Trophoblast cell (in vitro differentiated cells and primary cell): ENCODE measurements around the gene TINAGL1.
"Not testable (repeated sequence)": the region's sequence is repeated elsewhere in the genome, so short reads cannot be mapped to it uniquely, and the experiment has no call there.

Experiments used
- DNase-seq, 2 donors: peaks; one replicate each; pipeline ENCODE4 v3.0.0-alpha.2; 2016
- H2AFZ ChIP-seq: 2 replicates; pipeline ENCODE4 v1.6.1; 2013; ENCODE audit warnings: low read length, moderate library complexity, mild to moderate bottlenecking; ENCODE audit not compliant: insufficient read depth, poor library complexity
- H2AK5ac ChIP-seq: 2 replicates; pipeline ENCODE4 v1.6.1; 2013; ENCODE audit warnings: mild to moderate bottlenecking, low read length
- H2BK120ac ChIP-seq: 2 replicates; pipeline ENCODE4 v1.6.1; 2013; ENCODE audit warnings: low read length, mild to moderate bottlenecking, moderate library complexity; ENCODE audit not compliant: insufficient read depth, poor library complexity
- H2BK12ac ChIP-seq: 2 replicates; pipeline ENCODE4 v1.6.1; 2013; ENCODE audit warnings: mild to moderate bottlenecking, low read length, moderate library complexity
- H2BK5ac ChIP-seq: 2 replicates; pipeline ENCODE4 v1.6.1; 2013; ENCODE audit warnings: low read length, low read depth, moderate library complexity, mild to moderate bottlenecking; ENCODE audit not compliant: poor library complexity
- H3K14ac ChIP-seq: 2 replicates; pipeline ENCODE4 v1.6.1; 2013; ENCODE audit warnings: mild to moderate bottlenecking, low read length
- H3K18ac ChIP-seq: 2 replicates; pipeline ENCODE4 v1.6.1; 2013; ENCODE audit warnings: mild to moderate bottlenecking, low read length
- H3K23ac ChIP-seq: 2 replicates; pipeline ENCODE4 v1.6.1; 2013; ENCODE audit warnings: low read length
- H3K27ac ChIP-seq: 2 replicates; pipeline ENCODE4 v1.5.1; 2013; ENCODE audit warnings: low read depth, mild to moderate bottlenecking, inconsistent platforms, low read length, moderate library complexity
- H3K27me3 ChIP-seq: 2 replicates; pipeline ENCODE4 v1.6.1; 2013; ENCODE audit warnings: inconsistent platforms, mild to moderate bottlenecking, low read length, moderate library complexity; ENCODE audit not compliant: insufficient read depth
- H3K36me3 ChIP-seq, 2 experiments: 1 replicate in 1 of 2; 2 replicates in 1 of 2; pipeline ENCODE4 v1.6.1; 2013; ENCODE audit warnings: low read length in 2 of 2, mild to moderate bottlenecking in 2 of 2, moderate library complexity in 1 of 2; ENCODE audit not compliant: insufficient read depth in 2 of 2, control insufficient read depth in 1 of 2
- H3K4ac ChIP-seq: 2 replicates; pipeline ENCODE4 v1.6.1; 2013; ENCODE audit warnings: low read depth, mild to moderate bottlenecking, low read length, moderate library complexity
- H3K4me1 ChIP-seq, 2 experiments: 1 replicate in 1 of 2; 2 replicates in 1 of 2; pipeline ENCODE4 v1.6.1; 2013; ENCODE audit warnings: low read length in 2 of 2, mild to moderate bottlenecking in 2 of 2, moderate library complexity in 1 of 2; ENCODE audit not compliant: insufficient read depth in 2 of 2, control insufficient read depth in 1 of 2
- H3K4me2 ChIP-seq: 2 replicates; pipeline ENCODE4 v1.6.1; 2013; ENCODE audit warnings: inconsistent platforms, mild to moderate bottlenecking, low read length, moderate library complexity
- H3K4me3 ChIP-seq: 2 replicates; pipeline ENCODE4 v1.5.1; 2013; ENCODE audit warnings: mild to moderate bottlenecking, low read depth, low read length, inconsistent platforms
- H3K79me1 ChIP-seq: one replicate; pipeline ENCODE4 v1.6.1; 2013; ENCODE audit warnings: low read length
- H3K79me2 ChIP-seq: 2 replicates; pipeline ENCODE4 v1.6.1; 2013; ENCODE audit warnings: low read length, mild to moderate bottlenecking; ENCODE audit not compliant: control insufficient read depth, insufficient read depth, poor library complexity
- H3K9ac ChIP-seq: 2 replicates; pipeline ENCODE4 v1.6.1; 2013; ENCODE audit warnings: mild to moderate bottlenecking, low read length
- H3K9me3 ChIP-seq: 2 replicates; pipeline ENCODE4 v1.6.1; 2013; ENCODE audit warnings: low read depth, mild to moderate bottlenecking, control low read depth, inconsistent platforms, low read length; ENCODE audit not compliant: insufficient read depth
- H4K12ac ChIP-seq: 2 replicates; pipeline ENCODE4 v1.6.1; 2013; ENCODE audit warnings: low read depth, mild to moderate bottlenecking, low read length, moderate library complexity
- H4K8ac ChIP-seq: 2 replicates; pipeline ENCODE4 v1.6.1; 2013; ENCODE audit warnings: low read depth, mild to moderate bottlenecking, low read length, moderate library complexity
- H4K91ac ChIP-seq: one replicate; pipeline ENCODE4 v1.6.1; 2013; ENCODE audit warnings: low read depth, mild to moderate bottlenecking, low read length, moderate library complexity
- WGBS: extraction: QIAGEN DNeasy Blood & Tissue Kit; methylation state at CpG from one replicate; pipeline ENCODE4 v1.1.7; 2013; ENCODE audit warnings: missing lambda C conversion rate; ENCODE audit not compliant: insufficient read length, insufficient coverage; ENCODE audit errors: extremely low coverage; 5-methylcytosine and 5-hydroxymethylcytosine counted together

Gene TINAGL1

GRCh38 chr1:31586376-31587327, 10.3 kb downstream of the TINAGL1 start:
- H4K91ac ChIP-seq = no peak overlapping the region

DNA sequence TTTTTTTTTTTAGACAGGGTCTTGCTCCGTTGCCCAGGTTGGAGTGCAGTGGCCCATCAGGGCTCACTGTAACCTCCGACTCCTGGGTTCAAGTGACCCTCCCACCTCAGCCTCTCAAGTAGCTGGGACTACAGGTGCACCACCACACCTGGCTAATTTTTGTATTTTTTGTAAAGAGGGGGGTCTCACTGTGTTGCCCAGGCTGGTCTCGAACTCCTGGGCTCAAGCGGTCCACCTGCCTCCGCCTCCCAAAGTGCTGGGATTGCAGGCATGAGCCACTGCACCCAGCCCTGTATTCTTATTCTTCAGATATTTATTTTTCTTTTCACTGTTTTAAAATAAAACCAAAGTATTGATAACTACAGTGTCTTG, 11.0 kb downstream of the TINAGL1 start:
- H3K14ac ChIP-seq, H3K9me3 ChIP-seq, H2BK12ac ChIP-seq, H4K91ac ChIP-seq, H3K23ac ChIP-seq, DNase-seq, H2BK120ac ChIP-seq, H3K79me2 ChIP-seq, H3K9ac ChIP-seq, H3K4me3 ChIP-seq, H3K4me2 ChIP-seq, H2AFZ ChIP-seq, H3K18ac ChIP-seq, H4K8ac ChIP-seq, H2AK5ac ChIP-seq, H3K27me3 ChIP-seq, H3K4ac ChIP-seq, H4K12ac ChIP-seq, H2BK5ac ChIP-seq: not testable (repeated sequence)
- peaks cover 53 to 61% of the 10 kb centered on the region in 2 experiments for H3K36me3 ChIP-seq
- peaks cover 45% of the 10 kb centered on the region for H3K79me1 ChIP-seq
- no CpG with 5 or more reads among the region's 5 CpGs for WGBS
- peaks cover 28 to 39% of the 10 kb centered on the region in 2 experiments for H3K4me1 ChIP-seq
- peak overlapping the region; percentile 44 for H3K27ac ChIP-seq

More at GRCh38 chr1:31586376-31587327, 10.3 kb downstream of the TINAGL1 start:
- H2BK12ac ChIP-seq = no peak overlapping the region
- no peak overlapping the region for H3K27ac ChIP-seq
- H4K12ac ChIP-seq = no peak overlapping the region
- no peak overlapping the region for H3K9ac ChIP-seq
- H3K23ac ChIP-seq = no peak overlapping the region
- H3K14ac ChIP-seq = no peak overlapping the region
- peaks cover 2% of the 10 kb centered on the region for H3K9me3 ChIP-seq
- no peak overlapping the region for H3K4ac ChIP-seq
- H2BK5ac ChIP-seq = no peak overlapping the region
- peaks cover 26 to 38% of the 10 kb centered on the region in 2 experiments for H3K4me1 ChIP-seq
- DNase-seq = no peak
- no peak overlapping the region for H4K8ac ChIP-seq
- H3K79me2 ChIP-seq = peaks cover 9% of the 10 kb centered on the region
- no peaks in the 10 kb centered on the region for H3K27me3 ChIP-seq
- WGBS = no CpG with 5 or more reads among the region's 47 CpGs
- no peak overlapping the region for H2AFZ ChIP-seq
- H3K18ac ChIP-seq = no peak overlapping the region
- no peak overlapping the region for H3K4me3 ChIP-seq
- H3K4me2 ChIP-seq = no peak overlapping the region
- no peak overlapping the region for H2AK5ac ChIP-seq
- peaks cover 40% of the 10 kb centered on the region for H3K79me1 ChIP-seq
- H2BK120ac ChIP-seq = no peak overlapping the region
- peaks cover 56 to 65% of the 10 kb centered on the region in 2 experiments for H3K36me3 ChIP-seq

GRCh38 chr1:31587720-31588423, 11.6 kb downstream of the TINAGL1 start:
- Histone ChIP-seq H3K14ac (peak overlapping the region; percentile 91), H3K27ac (peak overlapping the region; percentile 94)
- DNase-seq = peak in 1 of 2 donors; percentile 59

GRCh38 chr1:31588751-31589515, 12.6 kb downstream of the TINAGL1 start:
- peak overlapping the region; percentile 85 for H2BK12ac ChIP-seq
- peak overlapping the region; percentile 95 for H2BK120ac ChIP-seq
- WGBS = no CpG with 5 or more reads among the region's 62 CpGs
- no peak overlapping the region for H3K9ac ChIP-seq
- DNase-seq = peak in 1 of 2 donors; percentile 44
- H2AFZ ChIP-seq = peak overlapping the region; percentile 46
- peak overlapping the region; percentile 76 for H4K12ac ChIP-seq
- no peak overlapping the region for H3K4me3 ChIP-seq
- peak overlapping the region; percentile 91 for H3K14ac ChIP-seq
- H2AK5ac ChIP-seq = peak overlapping the region; percentile 51
- peaks cover 2% of the 10 kb centered on the region for H3K9me3 ChIP-seq
- no peaks in the 10 kb centered on the region for H3K27me3 ChIP-seq
- H3K36me3 ChIP-seq = peaks cover 37 to 46% of the 10 kb centered on the region in 2 experiments
- H2BK5ac ChIP-seq = peak overlapping the region; percentile 96
- peak overlapping the region; percentile 94 for H4K8ac ChIP-seq
- peak overlapping the region; percentile 17 for H3K4me2 ChIP-seq
- H3K79me2 ChIP-seq = peaks cover 6% of the 10 kb centered on the region
- peak overlapping the region; percentile 74 for H3K4ac ChIP-seq
- H4K91ac ChIP-seq = peak overlapping the region; percentile 85
- peak overlapping the region; percentile 76 for H3K18ac ChIP-seq
- H3K27ac ChIP-seq = peak overlapping the region; percentile 94
- peaks cover 25 to 39% of the 10 kb centered on the region in 2 experiments for H3K4me1 ChIP-seq
- H3K23ac ChIP-seq = no peak overlapping the region
- peaks cover 42% of the 10 kb centered on the region for H3K79me1 ChIP-seq

More at GRCh38 chr1:31587720-31588423, 11.6 kb downstream of the TINAGL1 start:
- Histone ChIP-seq H3K4me2 (no peak overlapping the region), H3K18ac (peak overlapping the region; percentile 60), H2AFZ (no peak overlapping the region), H4K8ac (peak overlapping the region; percentile 13), H3K36me3 (peaks cover 48 to 57% of the 10 kb centered on the region in 2 experiments), H2BK120ac (peak overlapping the region; percentile 95), H4K91ac (peak overlapping the region; percentile 85), H2BK12ac (peak overlapping the region; percentile 74), H3K4me1 (peaks cover 26 to 38% of the 10 kb centered on the region in 2 experiments), H3K79me1 (peaks cover 45% of the 10 kb centered on the region), H3K4ac (peak overlapping the region; percentile 74), H3K79me2 (peaks cover 9% of the 10 kb centered on the region), H3K4me3 (no peak overlapping the region), H3K9me3 (peaks cover 2% of the 10 kb centered on the region), H4K12ac (peak overlapping the region; percentile 76), H3K27me3 (no peaks in the 10 kb centered on the region), H3K23ac (no peak overlapping the region), H2BK5ac (peak overlapping the region; percentile 96), H2AK5ac (peak overlapping the region; percentile 51), H3K9ac (no peak overlapping the region)
- WGBS = no CpG with 5 or more reads among the region's 14 CpGs
